ENCODE data around the gene NAA80. TPM values are rescaled to one million over a fixed set of nuclear protein-coding genes. Genes with fewer than 3 reads are reported as not detected.
"Not testable (repeated sequence)": the region's sequence is repeated elsewhere in the genome, so short reads cannot be mapped to it uniquely, and the experiment has no call there.

NAA80 gene
- total and polyA plus RNA-seq, 12 donors = 6.4 to 13.5 (median 8.2) TPM

DNA sequence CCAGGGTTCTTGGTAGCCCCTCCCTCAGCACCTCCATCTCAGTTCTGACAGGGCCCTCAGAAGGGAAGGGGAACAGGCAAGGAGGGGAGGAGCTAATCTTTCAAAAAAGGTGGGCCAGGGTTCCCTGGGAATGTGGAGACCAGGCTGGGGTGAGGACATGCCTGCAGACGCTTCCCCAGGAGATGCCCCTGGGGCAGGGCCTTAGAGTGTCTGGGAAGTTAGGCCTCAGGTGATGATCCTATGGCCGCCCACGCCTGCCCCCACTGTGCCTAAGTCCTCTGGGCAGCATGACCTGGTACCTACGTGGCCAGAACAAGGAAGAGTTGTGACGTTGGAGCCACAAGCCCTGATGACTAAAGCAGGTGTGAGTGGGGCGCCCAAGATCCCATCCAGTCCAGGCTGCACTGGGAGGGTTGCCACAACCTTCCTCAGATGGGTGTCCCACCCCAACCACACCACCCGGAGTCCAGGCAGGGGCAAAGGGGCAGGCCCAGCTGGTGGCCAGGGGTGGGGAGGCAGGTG is 34.2 kb downstream of the NAA80 start:
- peaks cover 32 to 82% (median 66%) of the 10 kb centered on the region in 9 donors for H3K4me1 ChIP-seq
- no peaks in the 10 kb centered on the region for H3K36me3 ChIP-seq
- peak overlapping the region; percentile 61 to 98 (median 92) for H3K27ac ChIP-seq
- ATAC-seq = peak in 1 of 8 donors; percentile 0
- peak in 1 of 2 donors; percentile 21 for DNase-seq
- no peaks in the 10 kb centered on the region for H3K9me3 ChIP-seq
- WGBS, 2 donors = 55 to 67% methylated on average over 7 of the region's 7 CpGs
- intact Hi-C loops (cut with DNase I) = loop anchor here in 1 of 10 donors (10.0 kb wide), 1 partner anchor 60 kb away; the partner anchor contains the start of genes HYAL2 and TUSC2
- no peak overlapping the region for H3K4me3 ChIP-seq
- TF ChIP-seq, protein P1, sequence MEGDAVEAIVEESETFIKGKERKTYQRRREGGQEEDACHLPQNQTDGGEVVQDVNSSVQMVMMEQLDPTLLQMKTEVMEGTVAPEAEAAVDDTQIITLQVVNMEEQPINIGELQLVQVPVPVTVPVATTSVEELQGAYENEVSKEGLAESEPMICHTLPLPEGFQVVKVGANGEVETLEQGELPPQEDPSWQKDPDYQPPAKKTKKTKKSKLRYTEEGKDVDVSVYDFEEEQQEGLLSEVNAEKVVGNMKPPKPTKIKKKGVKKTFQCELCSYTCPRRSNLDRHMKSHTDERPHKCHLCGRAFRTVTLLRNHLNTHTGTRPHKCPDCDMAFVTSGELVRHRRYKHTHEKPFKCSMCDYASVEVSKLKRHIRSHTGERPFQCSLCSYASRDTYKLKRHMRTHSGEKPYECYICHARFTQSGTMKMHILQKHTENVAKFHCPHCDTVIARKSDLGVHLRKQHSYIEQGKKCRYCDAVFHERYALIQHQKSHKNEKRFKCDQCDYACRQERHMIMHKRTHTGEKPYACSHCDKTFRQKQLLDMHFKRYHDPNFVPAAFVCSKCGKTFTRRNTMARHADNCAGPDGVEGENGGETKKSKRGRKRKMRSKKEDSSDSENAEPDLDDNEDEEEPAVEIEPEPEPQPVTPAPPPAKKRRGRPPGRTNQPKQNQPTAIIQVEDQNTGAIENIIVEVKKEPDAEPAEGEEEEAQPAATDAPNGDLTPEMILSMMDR (IDR thresholded peaks at IDR 0.05) = no peak
- H3K27me3 ChIP-seq = peaks cover 0 to 14% (median 0%) of the 10 kb centered on the region in 7 donors

DNA sequence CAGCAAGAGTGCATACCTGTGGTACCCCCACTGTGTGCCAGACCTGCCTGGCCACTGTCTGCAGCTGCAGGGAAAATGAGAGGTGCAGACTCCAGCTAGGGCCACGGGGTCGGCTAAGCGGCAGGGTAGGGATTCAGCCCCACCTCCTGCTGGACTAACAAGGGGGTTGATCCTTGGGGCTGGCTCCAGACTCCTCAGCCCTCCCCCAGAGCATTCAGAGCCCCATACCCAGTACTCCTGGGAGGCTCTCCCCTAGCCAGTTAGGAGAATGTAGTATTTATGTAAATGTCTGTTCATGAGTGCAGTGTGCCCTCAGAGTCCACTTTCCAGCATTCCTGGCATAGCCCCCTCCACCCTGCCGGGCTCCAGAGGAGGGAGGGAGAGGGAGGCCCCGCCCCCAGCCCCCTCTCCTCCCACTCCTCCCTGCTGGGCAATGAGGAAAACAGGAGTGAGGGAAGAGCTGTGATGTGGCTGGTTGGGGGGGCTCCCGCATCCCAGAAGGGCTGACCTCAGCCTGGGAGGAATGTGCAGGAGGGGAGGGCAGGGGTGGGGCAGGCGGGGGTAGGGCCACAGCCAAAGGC is 34.7 kb downstream of the NAA80 start:
- Histone ChIP-seq H3K27me3 (peaks cover 0 to 14% (median 0%) of the 10 kb centered on the region in 7 donors), H3K4me1 (peaks cover 36 to 81% (median 70%) of the 10 kb centered on the region in 9 donors), H3K4me3 (peak overlapping the region in 1 of 10 donors; percentile 7), H3K36me3 (peaks cover 0 to 3% (median 0%) of the 10 kb centered on the region in 9 donors), H3K27ac (peak overlapping the region; percentile 61 to 98 (median 92)), H3K9me3 (no peaks in the 10 kb centered on the region)
- TF ChIP-seq, protein P1 (IDR thresholded peaks at IDR 0.05) = no peak
- peak; percentile 2 to 69 (median 52) for ATAC-seq
- WGBS, 2 donors = 8 to 9% methylated on average over 7 of the region's 7 CpGs
- intact Hi-C loops (cut with DNase I) = loop anchor here in 1 of 10 donors (10.0 kb wide), 1 partner anchor 60 kb away; the partner anchor contains the start of genes HYAL2 and TUSC2
- peak; percentile 70 to 86 for DNase-seq

DNA sequence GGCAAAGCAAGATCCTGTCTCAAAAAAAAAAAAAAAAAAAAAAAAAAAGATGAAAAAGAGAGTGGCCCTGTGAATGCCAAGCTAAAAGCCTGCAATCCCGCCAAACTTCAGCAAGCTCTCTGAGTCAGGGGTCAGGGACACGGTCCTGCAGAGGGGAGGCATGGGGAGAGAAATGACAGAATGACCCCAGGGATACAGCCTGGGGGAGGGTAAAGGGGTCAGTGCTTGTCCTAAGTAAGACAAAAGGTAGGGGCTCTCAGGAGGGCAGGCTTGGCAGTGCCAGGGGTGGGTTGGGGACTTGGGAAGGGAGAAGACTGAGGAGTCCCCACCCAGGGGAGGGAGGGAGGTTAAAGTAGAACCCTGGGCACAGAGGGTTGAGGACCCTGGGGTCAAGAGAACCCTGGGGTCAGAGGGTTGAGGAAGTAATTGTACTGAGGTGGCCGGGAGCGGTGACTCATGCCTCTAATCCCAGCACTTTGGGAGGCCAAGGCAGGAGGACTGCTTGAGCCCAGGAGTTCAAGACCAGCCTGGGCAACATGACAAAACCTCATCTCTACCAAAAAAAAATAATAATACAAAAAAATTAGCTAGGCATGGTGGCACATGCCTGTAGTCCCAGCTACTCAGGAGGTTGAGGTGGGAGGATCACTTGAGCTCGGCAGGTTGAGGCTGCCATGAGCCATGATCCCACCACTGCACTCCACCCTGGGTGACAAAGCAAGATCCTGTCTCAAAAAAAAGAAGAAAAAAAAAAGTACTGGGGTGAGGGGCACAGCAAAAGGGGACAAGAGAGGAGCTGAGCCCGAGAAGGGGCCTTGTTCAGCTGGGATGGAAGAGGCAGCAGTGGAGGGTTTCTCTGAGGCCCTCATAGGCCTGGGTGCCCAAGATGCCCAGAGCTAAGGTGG is 35.5 kb downstream of the NAA80 start:
- Histone ChIP-seq H3K9me3 (no peaks in the 10 kb centered on the region), H3K4me3 (peak overlapping the region in 1 of 10 donors; percentile 7), H3K27ac (peak overlapping the region in 9 of 10 donors; percentile 61 to 98 (median 94)), H3K36me3 (peaks cover 0 to 11% (median 0%) of the 10 kb centered on the region in 9 donors), H3K27me3 (peaks cover 0 to 14% (median 0%) of the 10 kb centered on the region in 7 donors), H3K4me1 (peaks cover 41 to 81% (median 68%) of the 10 kb centered on the region in 9 donors)
- DNase-seq (no peak), ATAC-seq (no peak)
- TF ChIP-seq, protein P1 (IDR thresholded peaks at IDR 0.05) = no peak
- 71 to 74% methylated on average over 6 of the region's 6 CpGs for WGBS, 2 donors
- intact Hi-C loops (cut with DNase I) = loop anchor here in 1 of 10 donors (10.0 kb wide), 1 partner anchor 61 kb away; the partner anchor contains the start of genes HYAL2 and TUSC2

DNA sequence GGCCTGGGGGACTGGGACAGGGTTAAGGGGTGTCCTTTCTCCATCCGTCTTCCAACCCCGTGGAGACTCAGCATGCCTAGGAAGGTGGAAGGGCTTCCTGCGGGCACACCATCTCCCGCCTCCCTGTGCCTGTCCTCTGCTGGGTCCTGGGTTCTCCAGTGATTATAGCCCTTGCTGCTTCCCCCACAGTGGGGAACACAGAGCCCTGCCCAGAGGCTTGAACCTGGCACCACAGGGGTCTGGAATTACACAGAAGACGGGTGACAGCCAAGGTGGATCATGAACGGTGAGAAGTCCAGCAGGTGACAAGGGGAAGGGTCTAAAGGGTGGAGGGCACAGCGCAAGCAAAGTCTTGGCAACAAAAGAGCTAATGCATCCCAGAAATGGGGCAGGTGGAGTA is 36.4 kb downstream of the NAA80 start:
- intact Hi-C loops (cut with DNase I) = loop anchor here in 1 of 10 donors (10.0 kb wide), 1 partner anchor 62 kb away; the partner anchor contains the start of genes HYAL2 and TUSC2

DNA sequence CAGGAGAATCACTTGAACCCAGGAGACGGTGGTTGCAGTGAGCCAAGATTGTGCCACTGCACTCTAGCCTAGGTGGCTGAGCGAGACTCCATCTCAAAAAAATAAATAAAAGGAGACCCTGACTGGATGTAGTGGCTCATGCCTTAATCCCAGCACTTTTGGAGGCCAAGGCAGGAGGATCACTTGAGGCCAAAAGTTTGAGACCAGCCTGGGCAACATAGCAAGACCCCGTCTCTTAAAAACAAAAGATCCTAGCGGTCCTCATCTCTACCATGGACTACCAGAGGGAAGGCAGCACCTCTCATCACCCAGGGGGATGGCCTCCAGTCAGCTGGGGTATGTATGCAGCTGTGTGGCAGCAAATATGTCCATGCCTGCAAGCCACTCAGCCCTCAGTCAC is 37.0 kb downstream of the NAA80 start:
- H3K9me3 ChIP-seq, DNase-seq, H3K4me3 ChIP-seq, ATAC-seq, H3K27me3 ChIP-seq: not testable (repeated sequence)
- H3K4me1 ChIP-seq = peaks cover 41 to 82% (median 55%) of the 10 kb centered on the region in 9 donors
- WGBS, 2 donors = 97 to 99% methylated on average over 4 of the region's 4 CpGs
- H3K27ac ChIP-seq = peak overlapping the region in 7 of 10 donors; percentile 97 to 100 (median 99)
- H3K36me3 ChIP-seq = peaks cover 0 to 26% (median 14%) of the 10 kb centered on the region in 9 donors
- intact Hi-C loops (cut with DNase I) = loop anchor here in 1 of 10 donors (10.0 kb wide), 1 partner anchor 63 kb away; the partner anchor contains the start of genes HYAL2 and TUSC2

More for the DNA sequence above, 36.4 kb downstream of the NAA80 start:
- Histone ChIP-seq H3K27me3 (peaks cover 0 to 12% (median 0%) of the 10 kb centered on the region in 7 donors), H3K4me1 (peaks cover 41 to 81% (median 58%) of the 10 kb centered on the region in 9 donors), H3K36me3 (peaks cover 0 to 20% (median 9%) of the 10 kb centered on the region in 9 donors), H3K27ac (peak overlapping the region in 6 of 10 donors; percentile 16 to 99 (median 95)), H3K9me3 (peaks cover 0 to 2% (median 0%) of the 10 kb centered on the region in 11 donors), H3K4me3 (no peak overlapping the region)
- 84 to 91% methylated on average over 7 of the region's 7 CpGs for WGBS, 2 donors
- DNase-seq = no peak
- TF ChIP-seq, protein P1 (IDR thresholded peaks at IDR 0.05) = no peak
- no peak for ATAC-seq
